ENCODE data around the gene ABCC5. TPM values are rescaled to one million over a fixed set of nuclear protein-coding genes. Genes with fewer than 3 reads are reported as not detected.

ABCC5 gene
- total RNA-seq, 1 experiment from 2014 or later = 10.0 TPM

- peak; percentile 52 for DNase-seq (ENCODE audit: low read depth)
Measured at GRCh38 chr3:183975981-183976662, 41.6 kb downstream of the ABCC5 start.

GRCh38 chr3:183968666-183969245 lies 48.9 kb downstream of the ABCC5 start:
- DNase-seq (ENCODE audit: low read depth) = no peak

- DNase-seq (ENCODE audit: low read depth) = no peak
Measured at GRCh38 chr3:183967693-183968092, 50.0 kb downstream of the ABCC5 start.

GRCh38 chr3:183966361-183966791 lies 51.3 kb downstream of the ABCC5 start:
- no peak for DNase-seq (ENCODE audit: low read depth)

- no peak for DNase-seq (ENCODE audit: low read depth)
Measured at GRCh38 chr3:183962807-183963206, 54.9 kb downstream of the ABCC5 start.

GRCh38 chr3:183959214-183959613 lies 58.5 kb downstream of the ABCC5 start:
- no peak for DNase-seq (ENCODE audit: low read depth)

GRCh38 chr3:183958775-183959174 lies 58.9 kb downstream of the ABCC5 start:
- DNase-seq (ENCODE audit: low read depth) = no peak

- DNase-seq (ENCODE audit: low read depth) = no peak
Measured at GRCh38 chr3:183958226-183958625, 59.5 kb downstream of the ABCC5 start.

- no peak for DNase-seq (ENCODE audit: low read depth)
Measured at GRCh38 chr3:183954875-183955274, 62.8 kb downstream of the ABCC5 start.

- no peak for DNase-seq (ENCODE audit: low read depth)
Measured at GRCh38 chr3:183953471-183954070, 64.1 kb downstream of the ABCC5 start.

- DNase-seq (ENCODE audit: low read depth) = no peak
Measured at GRCh38 chr3:183951459-183951858, 66.2 kb downstream of the ABCC5 start.

- DNase-seq (ENCODE audit: low read depth) = no peak
Measured at GRCh38 chr3:183949690-183950089, 68.0 kb downstream of the ABCC5 start.

- no peak for DNase-seq (ENCODE audit: low read depth)
Measured at GRCh38 chr3:183946037-183946436, 71.6 kb downstream of the ABCC5 start.

GRCh38 chr3:183944775-183945174 lies 72.9 kb downstream of the ABCC5 start:
- no peak for DNase-seq (ENCODE audit: low read depth)

- DNase-seq (ENCODE audit: low read depth) = no peak
Measured at GRCh38 chr3:183943739-183944138, 73.9 kb downstream of the ABCC5 start.

- no peak for DNase-seq (ENCODE audit: low read depth)
Measured at GRCh38 chr3:183941216-183941615, 76.5 kb downstream of the ABCC5 start.

GRCh38 chr3:183937601-183938286 lies 79.9 kb downstream of the ABCC5 start:
- DNase-seq (ENCODE audit: low read depth) = no peak

- no peak for DNase-seq (ENCODE audit: low read depth)
Measured at GRCh38 chr3:183933160-183933559, 84.5 kb downstream of the ABCC5 start.

GRCh38 chr3:183931881-183932280 lies 85.8 kb downstream of the ABCC5 start:
- DNase-seq (ENCODE audit: low read depth) = no peak

GRCh38 chr3:183930086-183930485 lies 87.6 kb downstream of the ABCC5 start:
- DNase-seq (ENCODE audit: low read depth) = no peak

- DNase-seq (ENCODE audit: low read depth) = no peak
Measured at GRCh38 chr3:183927059-183927458, 90.6 kb downstream of the ABCC5 start.

- peak; percentile 82 for DNase-seq (ENCODE audit: low read depth)
Measured at GRCh38 chr3:183924956-183925355, 92.7 kb downstream of the ABCC5 start.

- DNase-seq (ENCODE audit: low read depth) = no peak
Measured at GRCh38 chr3:183924543-183924942, 93.1 kb downstream of the ABCC5 start.

Measured in Daoy (cell line).